Keratinocyte (primary cell): ENCODE measurements around the gene DUSP23. TPM values are rescaled to one million over a fixed set of nuclear protein-coding genes. Genes with fewer than 3 reads are reported as not detected.

Experiments used
- DNase-seq: peaks from one replicate; pipeline ENCODE4 v3.0.0-alpha.2; 2011; ENCODE audit warnings: low read depth, missing footprints, low spot score
- FAIRE-seq: peaks from 2 replicates; lab custom pipeline; 2011; peaks lifted over from hg19 to GRCh38; lab: Jason Lieb, UNC
- H2AFZ ChIP-seq: 2 replicates; pipeline ENCODE4 v1.6.0; 2012; ENCODE audit warnings: low read length, control low read depth, inconsistent platforms; ENCODE audit not compliant: control insufficient read depth
- H3K27ac ChIP-seq: 2 replicates; pipeline ENCODE4 v1.5.1; 2011; ENCODE audit warnings: low read length; ENCODE audit not compliant: control insufficient read depth, insufficient read depth
- H3K27me3 ChIP-seq: 3 replicates; pipeline ENCODE4 v1.6.0; 2011; ENCODE audit warnings: low read length; ENCODE audit not compliant: control insufficient read depth, insufficient read depth; ENCODE audit errors: extremely low read depth
- H3K36me3 ChIP-seq, 2 experiments: 2 replicates in 1 of 2; 3 replicates in 1 of 2; pipeline ENCODE4 v1.5.1; 2011; ENCODE audit warnings: low read length in 2 of 2, mild to moderate bottlenecking in 1 of 2; ENCODE audit not compliant: control insufficient read depth in 2 of 2, insufficient read depth in 2 of 2; ENCODE audit errors: extremely low read depth in 1 of 2
- H3K4me1 ChIP-seq: 3 replicates; pipeline ENCODE4 v1.5.1; 2011; ENCODE audit warnings: low read length; ENCODE audit not compliant: control insufficient read depth, insufficient read depth; ENCODE audit errors: extremely low read depth
- H3K4me2 ChIP-seq: 3 replicates; pipeline ENCODE4 v1.6.0; 2011; ENCODE audit warnings: low read depth, low read length; ENCODE audit not compliant: control insufficient read depth, insufficient read depth; ENCODE audit errors: extremely low read depth
- H3K4me3 ChIP-seq, 3 experiments: fragments of 200-600 bp in 1 of 3; sonication (generic) in 1 of 3; 2 replicates in 2 of 3; 3 replicates in 1 of 3; pipeline ENCODE4 v1.5.1; 2011 to 2016; ENCODE audit warnings: low read length in 3 of 3, mild to moderate bottlenecking in 3 of 3, control low read depth in 2 of 3, inconsistent platforms in 1 of 3, low read depth in 1 of 3, mixed read lengths in 1 of 3, mixed run types in 1 of 3, moderate library complexity in 1 of 3; ENCODE audit not compliant: control insufficient read depth in 2 of 3, insufficient read depth in 2 of 3; ENCODE audit errors: extremely low read depth in 1 of 3
- H3K79me2 ChIP-seq: 2 replicates; pipeline ENCODE4 v1.6.0; 2012; ENCODE audit warnings: low read length; ENCODE audit not compliant: control insufficient read depth, insufficient read depth
- H3K9ac ChIP-seq: 3 replicates; pipeline ENCODE4 v1.6.0; 2011; ENCODE audit warnings: low read length; ENCODE audit not compliant: control insufficient read depth, insufficient read depth; ENCODE audit errors: extremely low read depth
- H3K9me1 ChIP-seq: 3 replicates; pipeline ENCODE4 v1.6.0; 2011; ENCODE audit warnings: low read length; ENCODE audit not compliant: control insufficient read depth, insufficient read depth; ENCODE audit errors: extremely low read depth
- H3K9me3 ChIP-seq: 2 replicates; pipeline ENCODE4 v1.5.1; 2012; ENCODE audit warnings: low read depth, low read length; ENCODE audit not compliant: control insufficient read depth
- H4K20me1 ChIP-seq: 3 replicates; pipeline ENCODE4 v1.6.0; 2011; ENCODE audit warnings: low read length; ENCODE audit not compliant: control insufficient read depth, insufficient read depth; ENCODE audit errors: extremely low read depth
- CTCF ChIP-seq, 3 experiments: IDR thresholded peaks in 1 of 3; conservative IDR thresholded peaks in 1 of 3; optimal IDR thresholded peaks in 1 of 3; 2 replicates in 2 of 3; 3 replicates in 1 of 3; pipeline versions ENCODE3 to v1.5.1; 2011; ENCODE audit warnings: low read length in 3 of 3, mild to moderate bottlenecking in 3 of 3, moderate library complexity in 2 of 3, control low read depth in 1 of 3, inconsistent platforms in 1 of 3; ENCODE audit not compliant: insufficient read depth in 2 of 3; ENCODE audit errors: extremely low read depth in 1 of 3
- EZH2 ChIP-seq: IDR thresholded peaks from one replicate; pipeline ENCODE4 v1.6.1; 2012; ENCODE audit warnings: inconsistent platforms, mild to moderate bottlenecking, low read length, moderate library complexity
- dilution Hi-C: fragments of 300-500 bp; cut with MboI; formaldehyde crosslinking; loops from one replicate; pipeline ENCODE4 v1.7.0; 2020; ENCODE audit warnings: low sequenced_read_pairs; ENCODE audit not compliant: extremely low pct_ligation_motif_present
- polyA plus RNA-seq, 5 experiments: library from polyadenylated mRNA; depleted of rRNA in 3 of 5; stranded (reverse) in 3 of 5; stranded (forward) in 1 of 5; unstranded in 1 of 5; fragments of >200 nt; gene quantifications; 1 replicate in 1 of 5; 2 replicates in 3 of 5; 3 replicates in 1 of 5; pipeline versions ENCODE4 v1.2.1 to v1.2.3, GENCODE V29; 2011 to 2012; ENCODE audit warnings: missing spikeins in 2 of 5, low read depth in 1 of 5, low replicate concordance in 1 of 5

Gene DUSP23
- polyA plus RNA-seq, 1 donor (not counting 4 experiments of a cell fraction or from before 2014, with no cell fraction given) = 35.0 TPM

- Histone ChIP-seq H3K27me3 (no peaks in the 10 kb centered on the region), H3K4me2 (no peak overlapping the region), H3K9me3 (no peaks in the 10 kb centered on the region), H3K36me3 (no peaks in the 10 kb centered on the region), H3K4me3 (no peak overlapping the region), H2AFZ (no peak overlapping the region), H3K79me2 (no peaks in the 10 kb centered on the region), H3K4me1 (no peaks in the 10 kb centered on the region), H3K9ac (no peak overlapping the region), H3K9me1 (no peaks in the 10 kb centered on the region), H4K20me1 (no peaks in the 10 kb centered on the region), H3K27ac (no peak overlapping the region)
- no peak for TF ChIP-seq CTCF (optimal IDR thresholded peaks at IDR 0.05 in 1 of 3, IDR thresholded peaks at IDR 0.05 in 1 of 3, conservative IDR thresholded peaks at IDR 0.05 in 1 of 3; ENCODE audit: extremely low read depth in 1 of 3, insufficient read depth in 2 of 3, low read length in 3 of 3)
- TF ChIP-seq EZH2 = no peak
- dilution Hi-C loops = no loop called here
- FAIRE-seq = no peak
- no peak for DNase-seq
Observed at GRCh38 chr1:159748370-159748769, 32.4 kb upstream of the DUSP23 start.

- DNase-seq (no peak), FAIRE-seq (no peak)
- Histone ChIP-seq H3K27me3 (no peaks in the 10 kb centered on the region), H4K20me1 (no peaks in the 10 kb centered on the region), H3K9ac (no peak overlapping the region), H3K4me1 (no peaks in the 10 kb centered on the region), H3K27ac (no peak overlapping the region), H3K9me3 (no peaks in the 10 kb centered on the region), H3K4me2 (no peak overlapping the region), H3K79me2 (no peaks in the 10 kb centered on the region), H2AFZ (no peak overlapping the region), H3K9me1 (no peaks in the 10 kb centered on the region), H3K4me3 (no peak overlapping the region), H3K36me3 (no peaks in the 10 kb centered on the region)
- TF ChIP-seq EZH2 = no peak
- TF ChIP-seq CTCF (optimal IDR thresholded peaks at IDR 0.05 in 1 of 3, IDR thresholded peaks at IDR 0.05 in 1 of 3, conservative IDR thresholded peaks at IDR 0.05 in 1 of 3; ENCODE audit: extremely low read depth in 1 of 3, insufficient read depth in 2 of 3, low read length in 3 of 3) = no peak
- dilution Hi-C loops = no loop called here
Observed at GRCh38 chr1:159749630-159750029, 31.1 kb upstream of the DUSP23 start.
